ENCODE data around the gene ETV3L. TPM values are rescaled to one million over a fixed set of nuclear protein-coding genes. Genes with fewer than 3 reads are reported as not detected.

The ETV3L gene
- total and polyA plus RNA-seq, 2 donors from 2014 or later: not detected

DNA sequence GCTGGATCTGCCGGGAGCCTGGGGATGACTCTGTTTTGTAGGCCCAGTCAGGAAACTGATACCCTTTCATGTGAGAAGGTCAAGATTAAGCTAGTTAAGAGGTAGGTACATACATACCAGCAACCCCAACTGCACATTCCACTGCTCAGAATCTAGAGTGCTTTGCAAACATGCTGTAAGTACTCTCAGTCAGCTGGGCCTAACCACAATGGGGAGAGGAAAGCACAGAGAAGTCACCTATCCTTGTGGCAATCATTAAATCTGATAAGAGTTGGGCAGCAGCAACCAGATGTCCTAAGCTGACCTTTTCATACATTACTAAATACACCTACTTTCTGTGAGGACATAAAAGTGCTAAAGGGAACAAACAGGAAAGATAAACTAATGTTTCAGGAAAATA, 36.0 kb upstream of the ETV3L start:
- FAIRE-seq (no peak), DNase-seq (no peak)
- H3K36me3 ChIP-seq (ENCODE audit: control insufficient read depth in 2 of 3, insufficient read depth in 3 of 3, low read length in 3 of 3): peaks cover 8 to 45% (median 23%) of the 10 kb centered on the region in 3 donors
- no peak overlapping the region for H3K27ac ChIP-seq (ENCODE audit: low read depth in 2 of 2, low read length in 2 of 2)
- H3K9ac ChIP-seq (ENCODE audit: low read length in 3 of 3): no peak overlapping the region
- H3K9me3 ChIP-seq (ENCODE audit: control insufficient read depth in 2 of 3, insufficient read depth in 1 of 3, low read length in 3 of 3): no peaks in the 10 kb centered on the region
- H3K27me3 ChIP-seq (ENCODE audit: control insufficient read depth, insufficient read depth, low read length): no peaks in the 10 kb centered on the region
- H3K4me1 ChIP-seq (ENCODE audit: control insufficient read depth in 2 of 3, insufficient read depth in 2 of 3, low read depth in 1 of 3, low read length in 3 of 3): peaks cover 0 to 18% (median 10%) of the 10 kb centered on the region in 3 donors
- H3K4me3 ChIP-seq (ENCODE audit: low read length in 3 of 3): no peak overlapping the region
- intact Hi-C loops (cut with DNase I): no loop called here
- TF ChIP-seq, protein P1, sequence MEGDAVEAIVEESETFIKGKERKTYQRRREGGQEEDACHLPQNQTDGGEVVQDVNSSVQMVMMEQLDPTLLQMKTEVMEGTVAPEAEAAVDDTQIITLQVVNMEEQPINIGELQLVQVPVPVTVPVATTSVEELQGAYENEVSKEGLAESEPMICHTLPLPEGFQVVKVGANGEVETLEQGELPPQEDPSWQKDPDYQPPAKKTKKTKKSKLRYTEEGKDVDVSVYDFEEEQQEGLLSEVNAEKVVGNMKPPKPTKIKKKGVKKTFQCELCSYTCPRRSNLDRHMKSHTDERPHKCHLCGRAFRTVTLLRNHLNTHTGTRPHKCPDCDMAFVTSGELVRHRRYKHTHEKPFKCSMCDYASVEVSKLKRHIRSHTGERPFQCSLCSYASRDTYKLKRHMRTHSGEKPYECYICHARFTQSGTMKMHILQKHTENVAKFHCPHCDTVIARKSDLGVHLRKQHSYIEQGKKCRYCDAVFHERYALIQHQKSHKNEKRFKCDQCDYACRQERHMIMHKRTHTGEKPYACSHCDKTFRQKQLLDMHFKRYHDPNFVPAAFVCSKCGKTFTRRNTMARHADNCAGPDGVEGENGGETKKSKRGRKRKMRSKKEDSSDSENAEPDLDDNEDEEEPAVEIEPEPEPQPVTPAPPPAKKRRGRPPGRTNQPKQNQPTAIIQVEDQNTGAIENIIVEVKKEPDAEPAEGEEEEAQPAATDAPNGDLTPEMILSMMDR (IDR thresholded peaks at IDR 0.05; ENCODE audit: borderline replicate concordance, extremely low read depth, insufficient read depth): no peak

- intact Hi-C loops (cut with DNase I): no loop called here
- Histone ChIP-seq H3K27ac (ENCODE audit: low read depth in 2 of 2, low read length in 2 of 2) (no peak overlapping the region), H3K36me3 (ENCODE audit: control insufficient read depth in 2 of 3, insufficient read depth in 3 of 3, low read length in 3 of 3) (peaks cover 8 to 50% (median 26%) of the 10 kb centered on the region in 3 donors), H3K4me1 (ENCODE audit: control insufficient read depth in 2 of 3, insufficient read depth in 2 of 3, low read depth in 1 of 3, low read length in 3 of 3) (peaks cover 0 to 18% (median 10%) of the 10 kb centered on the region in 3 donors), H3K4me3 (ENCODE audit: low read length in 3 of 3) (no peak overlapping the region), H3K27me3 (ENCODE audit: control insufficient read depth, insufficient read depth, low read length) (no peaks in the 10 kb centered on the region), H3K9ac (ENCODE audit: low read length in 3 of 3) (no peak overlapping the region), H3K9me3 (ENCODE audit: control insufficient read depth in 2 of 3, insufficient read depth in 1 of 3, low read length in 3 of 3) (no peaks in the 10 kb centered on the region)
- TF ChIP-seq, protein P1 (IDR thresholded peaks at IDR 0.05; ENCODE audit: borderline replicate concordance, extremely low read depth, insufficient read depth): no peak
- FAIRE-seq (no peak), DNase-seq (no peak)
Measured at GRCh38 chr1:157135070-157135469, 35.5 kb upstream of the ETV3L start.

DNA sequence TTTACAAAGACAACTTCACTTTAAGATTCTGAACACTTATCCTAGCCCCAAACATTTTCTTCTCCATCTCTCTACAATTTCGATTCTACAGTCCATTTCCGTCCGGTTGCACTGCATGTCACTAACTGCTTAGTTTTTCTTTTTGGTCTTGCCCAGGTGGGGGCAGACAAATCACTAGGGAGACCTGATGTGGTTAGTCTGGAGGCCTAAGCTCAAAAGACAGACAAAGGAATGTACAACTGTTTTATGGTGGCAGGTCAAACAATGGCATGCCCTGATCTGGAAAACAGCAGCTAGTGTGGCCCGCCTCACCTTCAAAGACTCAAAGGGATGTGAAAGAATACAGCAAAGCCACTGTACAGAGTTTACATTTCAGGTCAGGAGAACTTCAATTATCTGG, 34.8 kb upstream of the ETV3L start:
- H3K4me1 ChIP-seq (ENCODE audit: control insufficient read depth in 2 of 3, insufficient read depth in 2 of 3, low read depth in 1 of 3, low read length in 3 of 3): peaks cover 0 to 18% (median 10%) of the 10 kb centered on the region in 3 donors
- intact Hi-C loops (cut with DNase I): no loop called here
- TF ChIP-seq, protein P1 (IDR thresholded peaks at IDR 0.05; ENCODE audit: borderline replicate concordance, extremely low read depth, insufficient read depth): no peak
- FAIRE-seq (no peak), DNase-seq (no peak)
- no peak overlapping the region for H3K4me3 ChIP-seq (ENCODE audit: low read length in 3 of 3)
- H3K9ac ChIP-seq (ENCODE audit: low read length in 3 of 3): no peak overlapping the region
- H3K27me3 ChIP-seq (ENCODE audit: control insufficient read depth, insufficient read depth, low read length): no peaks in the 10 kb centered on the region
- H3K36me3 ChIP-seq (ENCODE audit: control insufficient read depth in 2 of 3, insufficient read depth in 3 of 3, low read length in 3 of 3): peaks cover 8 to 50% (median 26%) of the 10 kb centered on the region in 3 donors
- H3K27ac ChIP-seq (ENCODE audit: low read depth in 2 of 2, low read length in 2 of 2): no peak overlapping the region
- no peaks in the 10 kb centered on the region for H3K9me3 ChIP-seq (ENCODE audit: control insufficient read depth in 2 of 3, insufficient read depth in 1 of 3, low read length in 3 of 3)

DNA sequence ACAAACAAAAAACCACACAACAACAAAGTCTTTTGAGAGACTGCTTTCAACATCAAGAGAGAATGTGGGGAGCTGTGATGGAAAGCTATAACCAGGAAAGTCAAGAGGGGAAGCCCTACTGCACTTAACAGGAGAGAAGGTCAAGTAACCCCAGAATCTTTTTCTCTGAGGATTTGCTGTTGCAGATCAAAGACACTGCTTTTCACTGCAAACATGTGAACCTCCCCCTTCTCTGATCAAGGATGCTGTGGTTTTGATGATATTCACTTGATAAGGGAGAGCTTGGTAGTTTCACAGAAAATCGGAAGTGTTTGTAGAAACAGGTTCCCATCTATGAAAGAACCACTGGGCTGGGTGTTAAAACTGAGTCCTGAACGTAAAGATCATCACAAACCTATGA, 33.8 kb upstream of the ETV3L start:
- TF ChIP-seq, protein P1 (IDR thresholded peaks at IDR 0.05; ENCODE audit: borderline replicate concordance, extremely low read depth, insufficient read depth): no peak
- Histone ChIP-seq H3K27me3 (ENCODE audit: control insufficient read depth, insufficient read depth, low read length) (no peaks in the 10 kb centered on the region), H3K4me3 (ENCODE audit: low read length in 3 of 3) (no peak overlapping the region), H3K4me1 (ENCODE audit: control insufficient read depth in 2 of 3, insufficient read depth in 2 of 3, low read depth in 1 of 3, low read length in 3 of 3) (peaks cover 0 to 15% (median 10%) of the 10 kb centered on the region in 3 donors), H3K9ac (ENCODE audit: low read length in 3 of 3) (no peak overlapping the region), H3K9me3 (ENCODE audit: control insufficient read depth in 2 of 3, insufficient read depth in 1 of 3, low read length in 3 of 3) (no peaks in the 10 kb centered on the region), H3K36me3 (ENCODE audit: control insufficient read depth in 2 of 3, insufficient read depth in 3 of 3, low read length in 3 of 3) (peaks cover 8 to 55% (median 29%) of the 10 kb centered on the region in 3 donors), H3K27ac (ENCODE audit: low read depth in 2 of 2, low read length in 2 of 2) (no peak overlapping the region)
- DNase-seq (no peak), FAIRE-seq (no peak)
- intact Hi-C loops (cut with DNase I): no loop called here

Measured in kidney (tissue), 14 donors.